ENCODE measurements around the gene WFIKKN1. TPM values are rescaled to one million over a fixed set of nuclear protein-coding genes. Genes with fewer than 3 reads are reported as not detected.

The WFIKKN1 gene
- total and polyA plus RNA-seq, 12 donors, result 0.18 to 3.9 (median 0.45) TPM; not detected in 2

- DNase-seq, result peak in 4 of 7 donors; percentile 10 to 53 (median 29)
- WGBS, 4 donors, result 94 to 97% (median 94%) methylated on average over 38 to 67 of the region's 67 CpGs
- intact Hi-C loops (cut with DNase I), result no loop called here
- Histone ChIP-seq H3K27ac (no peak overlapping the region), H3K4me3 (no peak overlapping the region), H3K4me1 (replicated peaks in 1 of 2) (peaks cover 12 to 34% of the 10 kb centered on the region in 2 donors), H3K36me3 (replicated peaks in 1 of 2) (peaks cover 0 to 6% of the 10 kb centered on the region in 2 donors), H3K9me3 (replicated peaks in 1 of 3) (no peaks in the 10 kb centered on the region), H3K27me3 (no peaks in the 10 kb centered on the region)
- no peak for TF ChIP-seq POLR2A (IDR thresholded peaks at IDR 0.05)
- TF ChIP-seq CTCF (IDR thresholded peaks at IDR 0.05), result no peak
Observed at GRCh38 chr16:632486-633335, 1.9 kb downstream of the WFIKKN1 start.

GRCh38 chr16:633336-634050, 2.7 kb downstream of the WFIKKN1 start:
- Histone ChIP-seq H3K36me3 (replicated peaks in 1 of 2) (no peaks in the 10 kb centered on the region), H3K27me3 (no peaks in the 10 kb centered on the region), H3K4me1 (replicated peaks in 1 of 2) (peaks cover 20 to 40% of the 10 kb centered on the region in 2 donors), H3K9me3 (replicated peaks in 1 of 3) (no peaks in the 10 kb centered on the region), H3K27ac (no peak overlapping the region), H3K4me3 (no peak overlapping the region)
- peak in 3 of 7 donors; percentile 18 to 29 (median 20) for DNase-seq
- WGBS, 4 donors, result 95 to 97% (median 95%) methylated on average over 25 to 74 of the region's 74 CpGs
- TF ChIP-seq CTCF (IDR thresholded peaks at IDR 0.05), result no peak
- no peak for TF ChIP-seq POLR2A (IDR thresholded peaks at IDR 0.05)
- intact Hi-C loops (cut with DNase I), result no loop called here

- TF ChIP-seq CTCF (IDR thresholded peaks at IDR 0.05) (no peak), POLR2A (IDR thresholded peaks at IDR 0.05) (no peak)
- no peak overlapping the region for H3K4me3 ChIP-seq
- 87 to 95% (median 91%) methylated on average over 13 to 22 of the region's 22 CpGs for WGBS, 4 donors
- H3K27ac ChIP-seq, result no peak overlapping the region
- DNase-seq, result peak in 4 of 7 donors; percentile 15 to 38 (median 32)
- no peaks in the 10 kb centered on the region for H3K27me3 ChIP-seq
- intact Hi-C loops (cut with DNase I), result no loop called here
- no peaks in the 10 kb centered on the region for H3K36me3 ChIP-seq (replicated peaks in 1 of 2)
- H3K4me1 ChIP-seq (replicated peaks in 1 of 2), result peaks cover 27 to 47% of the 10 kb centered on the region in 2 donors
- H3K9me3 ChIP-seq (replicated peaks in 1 of 3), result no peaks in the 10 kb centered on the region
Observed at GRCh38 chr16:634051-634670, 3.4 kb downstream of the WFIKKN1 start.

- DNase-seq, result peak in 3 of 7 donors; percentile 33 to 41 (median 35)
- Histone ChIP-seq H3K27ac (no peak overlapping the region), H3K4me1 (replicated peaks in 1 of 2) (peaks cover 29 to 43% of the 10 kb centered on the region in 2 donors), H3K9me3 (replicated peaks in 1 of 3) (no peaks in the 10 kb centered on the region), H3K4me3 (peak overlapping the region in 1 of 4 donors; percentile 91), H3K27me3 (no peaks in the 10 kb centered on the region), H3K36me3 (replicated peaks in 1 of 2) (no peaks in the 10 kb centered on the region)
- 85 to 100% (median 89%) methylated on average over 2 to 7 of the region's 7 CpGs for WGBS, 4 donors
- TF ChIP-seq POLR2A (IDR thresholded peaks at IDR 0.05), result no peak
- no peak for TF ChIP-seq CTCF (IDR thresholded peaks at IDR 0.05)
- intact Hi-C loops (cut with DNase I), result no loop called here
Observed at GRCh38 chr16:634996-635395, 4.2 kb downstream of the WFIKKN1 start.
